ENCODE data around the gene PDE6H.

DNA sequence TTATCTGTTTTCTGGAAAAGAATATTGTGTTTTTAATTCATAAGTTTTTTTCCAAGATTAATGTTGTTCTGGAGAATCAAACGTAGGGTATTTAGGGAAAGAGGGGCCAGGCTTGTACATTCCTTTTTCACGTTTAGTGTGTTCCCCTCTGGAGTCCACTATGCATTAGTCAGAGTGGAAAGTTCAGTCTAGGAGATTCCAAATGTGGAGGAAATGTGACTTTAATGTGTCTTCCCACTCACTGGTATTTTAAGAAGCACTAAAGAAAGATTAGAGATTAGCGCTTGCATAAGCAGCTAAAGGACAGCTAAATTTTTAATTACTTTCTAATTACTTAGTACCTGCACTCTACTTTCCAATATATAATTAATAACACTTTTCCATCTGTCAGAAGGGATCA lies 4.4 kb upstream of the PDE6H start:
- TF ChIP-seq, protein P1, sequence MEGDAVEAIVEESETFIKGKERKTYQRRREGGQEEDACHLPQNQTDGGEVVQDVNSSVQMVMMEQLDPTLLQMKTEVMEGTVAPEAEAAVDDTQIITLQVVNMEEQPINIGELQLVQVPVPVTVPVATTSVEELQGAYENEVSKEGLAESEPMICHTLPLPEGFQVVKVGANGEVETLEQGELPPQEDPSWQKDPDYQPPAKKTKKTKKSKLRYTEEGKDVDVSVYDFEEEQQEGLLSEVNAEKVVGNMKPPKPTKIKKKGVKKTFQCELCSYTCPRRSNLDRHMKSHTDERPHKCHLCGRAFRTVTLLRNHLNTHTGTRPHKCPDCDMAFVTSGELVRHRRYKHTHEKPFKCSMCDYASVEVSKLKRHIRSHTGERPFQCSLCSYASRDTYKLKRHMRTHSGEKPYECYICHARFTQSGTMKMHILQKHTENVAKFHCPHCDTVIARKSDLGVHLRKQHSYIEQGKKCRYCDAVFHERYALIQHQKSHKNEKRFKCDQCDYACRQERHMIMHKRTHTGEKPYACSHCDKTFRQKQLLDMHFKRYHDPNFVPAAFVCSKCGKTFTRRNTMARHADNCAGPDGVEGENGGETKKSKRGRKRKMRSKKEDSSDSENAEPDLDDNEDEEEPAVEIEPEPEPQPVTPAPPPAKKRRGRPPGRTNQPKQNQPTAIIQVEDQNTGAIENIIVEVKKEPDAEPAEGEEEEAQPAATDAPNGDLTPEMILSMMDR (IDR thresholded peaks at IDR 0.05; ENCODE audit: low read depth, low read length, poor library complexity, severe bottlenecking): no peak
- no peak for TF ChIP-seq EZH2phosphoT487 (IDR thresholded peaks at IDR 0.05; ENCODE audit: borderline replicate concordance, low read length)

Data from DOHH2 (cell line).